Mucosa of descending colon (tissue), 3 donors: ENCODE measurements around the gene IGSF3. TPM values are rescaled to one million over a fixed set of nuclear protein-coding genes. Genes with fewer than 3 reads are reported as not detected.

Source experiments
- ATAC-seq: fragments of 200-7000 bp; cut with Tn5 transposase; one replicate; pipeline ENCODE4 v1.9.1; 2020; ENCODE audit warnings: mild to moderate bottlenecking, moderate library complexity
- DNase-seq, 3 donors: peaks; one replicate each; pipeline ENCODE4 v3.0.0-alpha.2; 2020
- H3K36me3 ChIP-seq: fragments of 200-600 bp; one replicate; pipeline ENCODE4 v1.8.0; 2021; ENCODE audit warnings: low read depth, mild to moderate bottlenecking
- H3K4me1 ChIP-seq: fragments of 200-600 bp; one replicate; pipeline ENCODE4 v1.8.0; 2021; ENCODE audit warnings: low read depth, mild to moderate bottlenecking
- H3K4me3 ChIP-seq: fragments of 200-600 bp; one replicate; pipeline ENCODE4 v1.8.0; 2021; ENCODE audit warnings: mild to moderate bottlenecking
- H3K9me3 ChIP-seq: fragments of 200-600 bp; one replicate; pipeline ENCODE4 v1.8.0; 2021; ENCODE audit warnings: mild to moderate bottlenecking
- CTCF ChIP-seq: fragments of 200-600 bp; IDR thresholded peaks from one replicate; pipeline ENCODE4 v1.8.0; 2022; ENCODE audit warnings: antibody characterized with exemption, mild to moderate bottlenecking
- intact Hi-C, 2 donors: fragments of 100-400 bp; cut with DNase I in 1 of 2; cut with micrococcal nuclease in 1 of 2; formaldehyde crosslinking; loops; one replicate each; pipeline versions ENCODE4 v1.11.0 to v1.11.1; 2022; cut with DNase I, micrococcal nuclease
- microRNA-seq: library from miRNA; unstranded; fragments of <30 nt; microRNA quantifications from one replicate; pipeline ENCODE4, GENCODE V29; 2019
- total RNA-seq, 3 donors: library from RNA; stranded (reverse); fragmentation: NEBNext Ultra II Directional in 2 of 3; extraction: Animal tissue kit (Norgen Biotek cat#: 25700) in 2 of 3; gene quantifications; one replicate each; pipeline versions ENCODE4 v1.2.1 to v1.2.4, GENCODE V29; 2021 to 2023
- donor health status: DM: no; HTN: no; CAD: no; lungs with moderate emphysema.
- donor health status: DM: no; HTN: no; CAD: no.
- donor health status: DM: no; HTN: yes; CAD: no.

IGSF3 gene
- total RNA-seq, 3 donors from 2014 or later, result 20.9 to 35.4 (median 27.4) TPM

DNA sequence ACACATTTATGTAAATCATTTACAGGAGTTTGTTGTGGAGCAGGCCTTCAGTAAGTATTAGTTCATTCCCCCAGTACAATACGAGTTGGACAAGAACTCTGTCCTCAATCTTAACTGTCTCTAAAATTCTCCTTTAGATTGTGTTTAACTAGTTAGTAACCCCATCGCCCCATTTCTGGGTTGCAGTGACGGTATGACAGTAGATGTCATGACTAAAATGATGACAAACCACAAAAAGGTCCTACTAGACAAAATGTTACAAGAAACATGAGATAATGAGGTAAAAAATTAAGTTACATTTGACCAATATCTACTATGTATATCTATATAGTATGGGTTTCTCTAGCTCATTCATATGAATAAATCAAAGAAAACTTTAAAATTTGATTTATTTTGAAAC is 137.9 kb downstream of the IGSF3 start:
- intact Hi-C loops, result no loop called here
- H3K4me3 ChIP-seq, result no peak overlapping the region
- TF ChIP-seq CTCF, result no peak
- no peaks in the 10 kb centered on the region for H3K36me3 ChIP-seq
- DNase-seq (no peak), ATAC-seq (no peak)
- no peaks in the 10 kb centered on the region for H3K9me3 ChIP-seq
- H3K4me1 ChIP-seq, result no peaks in the 10 kb centered on the region

- no peaks in the 10 kb centered on the region for H3K9me3 ChIP-seq
- H3K4me1 ChIP-seq, result no peaks in the 10 kb centered on the region
- DNase-seq, result no peak
- TF ChIP-seq CTCF, result no peak
- no peaks in the 10 kb centered on the region for H3K36me3 ChIP-seq
- H3K4me3 ChIP-seq, result no peak overlapping the region
- no peak for ATAC-seq
- intact Hi-C loops, result no loop called here
Measured at GRCh38 chr1:116529199-116529631, 138.3 kb downstream of the IGSF3 start.

GRCh38 chr1:116528329-116529083 is 139.0 kb downstream of the IGSF3 start:
- DNase-seq (no peak), ATAC-seq (no peak)
- no peaks in the 10 kb centered on the region for H3K4me1 ChIP-seq
- intact Hi-C loops, result no loop called here
- H3K4me3 ChIP-seq, result no peak overlapping the region
- H3K9me3 ChIP-seq, result no peaks in the 10 kb centered on the region
- H3K36me3 ChIP-seq, result no peaks in the 10 kb centered on the region
- TF ChIP-seq CTCF, result no peak

DNA sequence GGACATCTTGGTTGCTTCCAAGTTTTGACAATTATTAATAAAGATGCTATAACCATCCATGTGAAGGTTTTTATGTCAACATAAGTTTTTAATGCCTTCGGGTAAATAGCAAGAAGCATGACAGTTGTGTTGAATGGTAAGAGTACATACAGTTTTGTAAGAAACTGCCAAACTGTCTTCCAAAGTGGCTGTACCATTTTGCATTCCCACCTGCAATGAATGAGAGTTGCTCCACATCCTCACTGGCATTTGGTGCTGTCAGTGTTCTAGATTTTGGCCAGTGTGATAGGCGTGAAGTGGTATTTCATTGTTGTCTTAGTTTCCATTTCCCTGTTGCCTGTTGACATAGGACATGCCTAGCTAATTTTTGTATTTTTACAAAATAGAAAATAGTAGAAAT is 142.1 kb downstream of the IGSF3 start:
- no peak for TF ChIP-seq CTCF
- DNase-seq, result no peak

More for the DNA sequence above, 142.1 kb downstream of the IGSF3 start:
- no peak overlapping the region for H3K4me3 ChIP-seq
- H3K36me3 ChIP-seq, result no peaks in the 10 kb centered on the region
- H3K9me3 ChIP-seq, result no peaks in the 10 kb centered on the region
- intact Hi-C loops, result no loop called here
- H3K4me1 ChIP-seq, result no peaks in the 10 kb centered on the region
- no peak for ATAC-seq

Small RNA genes lying within 50 kb of the gene (microRNA-seq; reads per million reads assigned to microRNA genes)
- gene MIR320B1, result 0.70 reads per million
- gene MIR548AC, result not detected

Other genes with a start within 250 kb of the IGSF3 start
- 10 to 100 TPM; 19.3 to 31.9 (median 31.0) TPM for gene CD58, start 96.7 kb downstream of the IGSF3 start, total RNA-seq
- 1 to 10 TPM; 4.1 to 7.7 (median 5.4) TPM for gene CD2, start 86.7 kb upstream of the IGSF3 start, total RNA-seq
- 100 to 1,000 TPM in 1 of 3 donors, 10 to 100 TPM in 2; 74.4 to 185 (median 84.4) TPM for gene PTGFRN, start 242.2 kb upstream of the IGSF3 start, total RNA-seq